BE2C (cell line): Measurements from ENCODE around the gene HYDIN.

Experiments
- DNase-seq: peaks from one replicate; pipeline ENCODE4 v3.0.0-alpha.2; 2020
- H3K27me3 ChIP-seq: fragments of 250-450 bp; sonication (Bioruptor Pico); 2 replicates; pipeline ENCODE4 v1.5.1; 2020; ENCODE audit warnings: mild to moderate bottlenecking
- H3K36me3 ChIP-seq: fragments of 250-450 bp; sonication (Bioruptor Pico); 2 replicates; pipeline ENCODE4 v1.5.1; 2020; ENCODE audit warnings: mild to moderate bottlenecking
- H3K4me1 ChIP-seq: fragments of 250-450 bp; sonication (Bioruptor Pico); 2 replicates; pipeline ENCODE4 v1.5.1; 2020
- H3K4me3 ChIP-seq: 2 replicates; pipeline ENCODE4 v1.5.1; 2011; ENCODE audit warnings: low read depth, low read length
- H3K9me3 ChIP-seq: fragments of 250-450 bp; sonication (Bioruptor Pico); 2 replicates; pipeline ENCODE4 v1.5.1; 2020
- TF ChIP-seq, protein P1 (sequence below): IDR thresholded peaks from 2 replicates; pipeline ENCODE4 v1.5.1; 2012; ENCODE audit warnings: mild to moderate bottlenecking, low read depth, low read length

HYDIN gene

DNA sequence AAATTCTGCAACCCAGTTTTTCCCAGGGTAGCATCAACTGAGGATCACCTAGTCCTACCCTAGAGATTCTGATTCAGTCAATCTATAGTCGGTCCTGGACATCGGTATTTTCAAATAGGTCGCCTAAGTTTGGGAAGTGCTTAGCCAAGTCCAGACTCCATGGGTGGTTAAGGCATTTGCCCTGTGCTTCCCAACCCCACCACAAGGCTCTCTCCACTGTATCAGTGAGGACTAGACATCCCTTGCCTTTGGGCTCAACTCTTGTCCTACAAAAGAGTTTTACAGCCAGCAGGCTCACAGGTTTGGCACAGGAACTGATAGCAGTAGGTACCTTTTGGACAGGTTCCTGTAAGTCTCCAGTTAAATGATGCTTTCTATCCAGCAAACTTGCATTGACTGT is 13.8 kb downstream of the HYDIN start:
- TF ChIP-seq, protein P1, sequence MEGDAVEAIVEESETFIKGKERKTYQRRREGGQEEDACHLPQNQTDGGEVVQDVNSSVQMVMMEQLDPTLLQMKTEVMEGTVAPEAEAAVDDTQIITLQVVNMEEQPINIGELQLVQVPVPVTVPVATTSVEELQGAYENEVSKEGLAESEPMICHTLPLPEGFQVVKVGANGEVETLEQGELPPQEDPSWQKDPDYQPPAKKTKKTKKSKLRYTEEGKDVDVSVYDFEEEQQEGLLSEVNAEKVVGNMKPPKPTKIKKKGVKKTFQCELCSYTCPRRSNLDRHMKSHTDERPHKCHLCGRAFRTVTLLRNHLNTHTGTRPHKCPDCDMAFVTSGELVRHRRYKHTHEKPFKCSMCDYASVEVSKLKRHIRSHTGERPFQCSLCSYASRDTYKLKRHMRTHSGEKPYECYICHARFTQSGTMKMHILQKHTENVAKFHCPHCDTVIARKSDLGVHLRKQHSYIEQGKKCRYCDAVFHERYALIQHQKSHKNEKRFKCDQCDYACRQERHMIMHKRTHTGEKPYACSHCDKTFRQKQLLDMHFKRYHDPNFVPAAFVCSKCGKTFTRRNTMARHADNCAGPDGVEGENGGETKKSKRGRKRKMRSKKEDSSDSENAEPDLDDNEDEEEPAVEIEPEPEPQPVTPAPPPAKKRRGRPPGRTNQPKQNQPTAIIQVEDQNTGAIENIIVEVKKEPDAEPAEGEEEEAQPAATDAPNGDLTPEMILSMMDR: no peak
- DNase-seq: no peak
- Histone ChIP-seq H3K9me3 (no peaks in the 10 kb centered on the region), H3K27me3 (peaks cover 13% of the 10 kb centered on the region; the same call in 1 of the 2 replicates), H3K4me3 (no peak overlapping the region), H3K36me3 (no peaks in the 10 kb centered on the region), H3K4me1 (no peaks in the 10 kb centered on the region)

DNA sequence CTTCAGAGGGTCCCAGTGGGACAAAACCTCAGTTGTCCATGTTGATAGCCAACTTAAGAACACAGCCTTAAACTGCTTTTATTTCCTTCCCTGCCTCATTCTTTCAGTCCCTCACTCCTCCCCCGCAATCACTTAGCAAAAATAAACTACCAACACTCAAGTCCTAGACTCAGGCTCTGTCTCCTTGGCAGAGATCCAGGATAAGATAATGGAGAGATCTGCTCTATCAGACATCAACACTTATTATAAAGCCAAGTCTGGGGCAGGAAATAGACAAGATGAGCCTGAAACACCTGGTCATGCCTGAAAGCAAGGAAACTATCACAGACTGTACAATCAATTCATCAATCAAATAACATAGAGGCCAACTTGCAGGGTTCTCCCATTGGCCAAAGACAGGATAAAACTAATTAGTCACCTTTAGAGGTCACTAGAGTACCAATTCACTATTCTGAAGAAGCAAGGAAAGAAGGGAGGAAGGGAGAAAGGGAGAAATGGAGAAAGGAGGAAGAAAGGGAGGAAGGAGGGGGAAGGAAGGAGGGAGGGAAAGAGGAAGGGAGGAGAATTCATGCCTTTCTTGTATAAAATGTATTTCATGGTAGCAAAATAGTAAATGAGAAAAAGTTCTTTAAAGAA is 15.7 kb downstream of the HYDIN start:
- peaks cover 13% of the 10 kb centered on the region; the same call in 1 of the 2 replicates for H3K27me3 ChIP-seq
- no peaks in the 10 kb centered on the region for H3K9me3 ChIP-seq
- TF ChIP-seq, protein P1: no peak
- DNase-seq: no peak
- H3K4me1 ChIP-seq: no peaks in the 10 kb centered on the region
- no peaks in the 10 kb centered on the region for H3K36me3 ChIP-seq
- H3K4me3 ChIP-seq: no peak overlapping the region

DNA sequence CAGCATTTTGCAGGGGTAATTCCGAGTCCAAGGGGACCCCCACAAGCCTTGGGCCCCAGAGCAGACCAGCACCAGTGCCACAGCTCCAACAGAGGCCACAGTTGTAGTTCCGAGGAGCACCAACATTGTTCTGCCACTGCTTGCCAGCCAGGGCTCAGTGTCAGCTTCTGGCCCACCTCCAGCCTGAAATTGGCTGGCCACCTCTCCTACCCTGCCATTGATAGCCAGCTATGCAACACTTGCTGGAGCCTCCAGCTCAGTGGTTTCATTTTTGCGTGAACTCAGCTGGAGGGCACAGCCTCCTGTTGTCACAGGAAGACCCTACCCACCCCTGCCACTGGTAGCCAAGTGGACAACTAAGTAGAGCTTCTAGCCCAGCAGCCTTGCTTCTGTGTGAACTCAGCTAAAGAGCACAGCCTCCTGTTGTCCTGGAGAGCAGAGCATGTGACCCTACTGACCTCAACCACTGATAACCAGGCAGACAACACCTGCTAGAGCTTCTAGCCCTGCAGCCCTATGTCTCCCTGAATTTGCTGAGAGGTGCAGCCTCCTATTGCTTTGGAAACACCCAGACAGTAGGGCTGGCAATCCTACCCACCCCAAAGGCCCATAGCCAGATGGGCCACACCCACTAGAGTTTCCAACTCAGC is 24.9 kb downstream of the HYDIN start:
- Histone ChIP-seq H3K4me1 (no peaks in the 10 kb centered on the region), H3K9me3 (no peaks in the 10 kb centered on the region), H3K4me3 (no peak overlapping the region), H3K36me3 (no peaks in the 10 kb centered on the region), H3K27me3 (no peaks in the 10 kb centered on the region; the same call in 1 of the 2 replicates)
- DNase-seq: no peak
- TF ChIP-seq, protein P1: no peak

DNA sequence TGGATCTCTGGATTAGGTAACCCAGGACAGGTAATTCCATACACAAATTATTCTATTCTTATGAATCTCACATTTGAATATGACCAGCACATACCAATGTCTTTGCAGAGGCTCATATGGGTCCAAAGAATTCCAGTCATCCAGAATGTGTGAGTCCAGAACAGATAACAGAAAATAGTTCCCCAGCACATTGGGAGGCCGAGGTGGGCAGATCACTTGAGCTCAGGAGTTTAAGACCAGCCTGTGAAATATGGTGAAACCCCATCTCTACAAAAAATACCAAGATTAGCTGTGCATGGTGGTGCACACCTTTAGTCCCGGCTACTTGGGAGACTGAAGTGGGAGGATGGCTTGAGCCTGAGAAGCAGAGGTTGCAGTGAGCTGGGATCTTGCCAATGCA is 26.9 kb downstream of the HYDIN start:
- Histone ChIP-seq H3K4me1 (no peaks in the 10 kb centered on the region), H3K36me3 (no peaks in the 10 kb centered on the region), H3K9me3 (no peaks in the 10 kb centered on the region), H3K4me3 (no peak overlapping the region), H3K27me3 (no peaks in the 10 kb centered on the region; the same call in 1 of the 2 replicates)
- no peak for DNase-seq
- TF ChIP-seq, protein P1: no peak

DNA sequence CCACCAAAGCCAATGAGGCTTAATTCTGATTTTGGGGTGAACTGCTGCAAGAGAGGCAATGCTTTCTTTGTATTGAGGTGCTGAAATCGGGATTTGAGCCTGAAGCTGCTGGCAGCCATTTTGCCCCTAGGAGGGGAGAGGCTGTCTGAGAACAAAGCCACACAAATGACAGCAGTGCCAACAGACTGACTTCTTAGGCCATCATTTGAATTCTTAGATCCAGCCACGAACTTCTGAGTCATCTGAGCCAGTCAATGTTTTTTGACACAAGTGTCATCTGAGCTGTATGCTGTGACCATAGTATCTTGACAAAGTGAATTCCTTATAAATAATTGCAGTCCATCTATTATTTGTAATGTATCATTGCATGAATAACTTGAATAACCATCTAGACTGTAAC is 29.0 kb downstream of the HYDIN start:
- no peak overlapping the region for H3K4me3 ChIP-seq
- TF ChIP-seq, protein P1: no peak
- H3K9me3 ChIP-seq: no peaks in the 10 kb centered on the region
- no peak for DNase-seq
- H3K4me1 ChIP-seq: no peaks in the 10 kb centered on the region
- H3K27me3 ChIP-seq: no peaks in the 10 kb centered on the region; the same call in 1 of the 2 replicates
- H3K36me3 ChIP-seq: no peaks in the 10 kb centered on the region

DNA sequence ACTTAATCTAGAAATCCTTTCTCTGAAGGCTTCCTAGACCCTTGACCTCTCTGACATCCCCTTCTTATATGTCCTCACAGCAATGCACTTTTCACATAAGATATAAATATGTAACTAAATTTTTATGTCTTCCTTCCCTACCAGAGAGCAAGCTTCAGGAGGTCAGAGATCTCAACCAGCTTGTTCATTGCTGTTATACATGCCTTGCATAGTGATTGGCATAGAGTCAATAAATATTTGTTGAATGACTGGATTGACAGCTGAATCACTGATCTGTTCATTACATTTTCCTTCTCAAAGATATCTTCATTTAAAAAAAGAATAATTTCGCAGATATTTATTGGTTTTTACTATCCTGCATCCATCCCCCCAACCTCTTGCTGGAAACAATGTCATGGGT is 29.5 kb downstream of the HYDIN start:
- TF ChIP-seq, protein P1: no peak
- Histone ChIP-seq H3K36me3 (no peaks in the 10 kb centered on the region), H3K27me3 (no peaks in the 10 kb centered on the region; the same call in 1 of the 2 replicates), H3K4me1 (no peaks in the 10 kb centered on the region), H3K9me3 (no peaks in the 10 kb centered on the region), H3K4me3 (no peak overlapping the region)
- DNase-seq: no peak
